Hematopoietic multipotent progenitor cell treated with erythropoietin and hydrocortisone succinate and interleukin-3 and kit ligand, for 15 days (in vitro differentiated cells): ENCODE measurements around the gene KLHL30.

ENCODE experiments used
- DNase-seq: peaks from one replicate; pipeline ENCODE4 v3.0.0-alpha.2; 2015; ENCODE audit warnings: low spot score

The KLHL30 gene

DNA sequence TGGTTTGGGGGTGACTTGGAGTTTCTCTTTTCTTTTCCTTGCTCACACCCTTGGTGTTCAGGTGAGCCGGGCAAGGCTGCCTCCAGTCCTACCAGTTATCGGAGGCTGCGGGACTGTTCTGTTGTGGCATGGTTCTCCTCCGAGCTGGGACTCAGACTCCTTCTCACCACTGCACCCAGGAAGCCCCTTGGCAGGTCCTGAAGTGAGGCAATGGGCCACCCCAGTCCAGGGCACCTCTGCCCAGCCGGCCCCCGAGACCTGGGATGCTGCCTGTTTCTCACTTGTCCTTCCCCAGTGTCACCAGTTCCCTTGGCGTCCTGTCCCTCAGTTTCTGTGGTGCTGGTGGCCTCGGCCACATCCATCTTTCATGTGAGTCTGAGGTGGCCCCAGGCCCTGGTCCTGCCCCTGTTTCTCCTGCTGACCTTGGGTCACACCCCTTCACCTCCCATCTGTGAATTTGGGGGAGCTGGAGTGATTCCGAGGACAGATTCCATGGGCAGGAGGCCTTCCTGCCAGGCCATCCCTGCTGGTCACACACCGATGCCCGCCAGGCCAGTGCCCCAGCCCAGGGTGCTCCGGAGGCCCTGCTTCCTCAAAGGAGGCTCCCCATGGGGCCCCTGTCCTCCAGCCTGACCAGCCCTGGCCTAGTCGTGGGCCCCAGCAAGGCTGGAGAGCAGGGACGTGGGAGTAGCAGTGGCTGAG is 6.6 kb upstream of the KLHL30 start:
- DNase-seq, result no peak

DNA sequence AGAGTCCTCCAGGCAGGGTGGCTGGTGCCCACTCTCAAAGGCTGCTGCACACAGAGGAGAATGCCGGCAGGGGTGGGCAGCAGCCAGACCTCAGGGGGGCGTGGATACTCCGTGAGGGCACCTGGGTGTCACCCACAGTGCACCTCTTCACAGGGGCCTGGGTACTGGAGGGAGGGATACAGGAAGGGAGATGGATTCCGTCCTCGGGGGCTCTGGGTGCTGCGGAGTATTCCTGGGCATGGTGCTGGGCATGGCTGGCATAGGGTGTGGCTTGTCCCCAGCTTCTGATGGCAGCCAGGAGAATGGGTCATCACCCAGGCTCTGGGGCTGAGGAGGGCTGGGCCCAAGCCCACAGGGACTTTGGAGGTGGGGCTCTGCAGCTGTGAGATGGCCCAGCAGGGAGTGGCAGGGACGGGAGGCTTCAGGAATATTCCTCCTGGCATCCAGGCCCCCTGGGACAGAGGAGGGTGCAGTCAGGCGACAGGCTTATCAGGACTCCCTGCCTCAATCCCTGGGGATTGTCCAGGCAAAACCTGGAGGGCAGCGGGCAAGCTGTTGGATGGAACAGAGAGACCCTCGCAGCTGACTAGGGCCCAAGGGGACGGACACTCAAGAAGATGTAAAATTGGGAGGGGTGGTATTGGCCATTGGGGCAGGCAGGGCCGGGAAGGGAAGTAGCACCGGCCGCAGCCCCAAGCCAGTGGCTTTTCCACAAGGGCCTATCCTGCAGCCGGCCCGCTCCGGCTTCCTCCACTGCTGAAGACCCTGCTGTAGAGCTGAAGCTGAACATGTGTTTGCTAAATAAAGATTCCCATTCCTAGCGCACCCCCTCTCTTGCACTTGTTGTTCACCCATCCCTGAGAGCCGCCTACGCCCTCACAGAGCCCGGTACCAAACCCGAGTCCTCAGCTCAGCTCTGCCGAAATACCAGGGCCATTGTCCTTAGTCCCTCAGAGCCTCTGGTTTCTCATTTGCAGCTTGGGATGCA is 5.7 kb upstream of the KLHL30 start:
- no peak for DNase-seq

DNA sequence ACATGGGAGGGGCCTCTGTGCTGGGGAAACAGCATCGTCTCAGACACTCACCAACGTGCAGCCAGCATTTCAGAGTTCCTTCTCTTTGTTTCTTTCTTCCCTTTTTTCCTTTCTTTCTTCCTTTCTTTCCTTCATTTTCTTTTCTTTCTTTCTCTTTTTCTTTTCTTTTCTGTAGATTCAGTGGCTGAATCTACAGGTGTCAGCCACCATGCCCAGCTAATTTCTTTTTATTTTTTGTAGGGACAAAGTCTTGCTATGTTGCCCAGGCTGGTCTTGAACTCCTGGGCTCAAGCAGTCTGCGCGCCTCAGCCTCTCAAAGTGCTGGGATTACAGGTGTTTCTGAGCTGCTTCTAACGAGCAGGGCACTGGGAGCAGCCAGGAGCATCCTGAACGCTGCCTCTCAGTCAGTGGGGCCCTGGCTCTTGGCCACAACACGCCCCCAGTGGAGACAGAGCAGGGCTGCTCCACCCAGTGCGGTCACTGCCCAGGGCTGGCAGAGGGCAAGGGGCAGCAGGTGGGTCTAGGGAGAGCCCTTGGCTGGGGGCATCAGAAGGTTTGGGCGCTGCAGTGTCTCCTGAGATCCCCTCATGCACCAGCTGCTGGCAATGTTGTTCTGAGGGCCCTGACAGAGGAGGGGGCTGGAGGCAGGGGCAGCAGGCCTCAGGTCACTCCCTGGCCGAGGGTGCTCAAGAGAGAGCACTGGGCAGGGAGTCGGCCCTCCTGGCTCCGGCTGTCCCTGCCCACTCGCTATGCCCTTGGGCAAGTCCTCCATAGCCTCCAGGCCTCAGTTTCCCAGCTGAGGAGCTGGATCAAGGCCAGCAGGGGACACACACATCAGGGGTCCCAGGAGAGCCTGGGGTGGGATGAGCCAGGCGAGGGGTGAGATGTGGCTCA is 4.7 kb upstream of the KLHL30 start:
- DNase-seq, result no peak

DNA sequence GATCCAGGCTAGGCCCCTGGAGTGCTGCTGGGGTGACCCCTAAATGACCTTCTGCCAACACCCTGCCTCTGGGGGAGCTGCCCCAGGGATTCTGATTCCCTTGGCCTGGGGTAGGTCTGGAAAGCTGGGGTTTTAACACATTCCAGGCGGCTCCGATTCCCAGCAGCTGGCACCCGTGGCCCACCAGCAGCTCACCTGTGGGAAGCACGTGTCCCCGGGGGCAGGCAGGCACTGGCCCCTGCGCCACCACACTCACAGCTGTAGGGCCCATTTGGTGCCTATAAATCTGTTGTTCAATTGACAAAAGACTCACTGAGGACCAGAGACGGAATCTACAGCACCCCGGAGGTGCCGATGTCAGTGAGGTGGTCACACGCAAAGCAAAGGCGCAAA is 4.1 kb upstream of the KLHL30 start:
- no peak for DNase-seq

DNA sequence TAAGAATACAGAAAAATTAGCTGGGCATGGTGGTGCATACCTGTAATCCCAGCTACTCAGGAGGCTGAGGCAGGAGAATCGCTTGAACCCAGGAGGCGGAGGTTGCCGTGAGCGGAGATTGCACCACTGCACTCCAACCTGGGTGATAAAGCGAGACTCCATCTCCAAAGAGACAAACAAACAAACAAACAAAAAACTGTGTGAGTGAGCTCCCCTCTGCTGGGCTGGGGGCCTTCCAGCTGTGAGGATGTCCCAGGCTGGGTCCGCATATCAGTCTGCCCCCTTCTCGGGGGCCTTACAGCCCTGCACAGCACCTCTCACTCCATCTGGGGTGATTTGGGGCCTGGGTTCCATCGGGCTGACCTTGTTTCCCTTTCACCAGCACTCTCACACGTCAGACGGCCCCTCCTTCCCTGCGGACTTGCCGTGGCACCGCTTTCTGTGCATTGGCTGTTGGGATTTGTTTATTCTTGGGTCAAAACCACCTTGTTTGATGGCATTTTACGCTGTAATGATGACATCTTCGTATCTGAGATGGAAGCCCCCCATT is 2.8 kb upstream of the KLHL30 start:
- no peak for DNase-seq

DNA sequence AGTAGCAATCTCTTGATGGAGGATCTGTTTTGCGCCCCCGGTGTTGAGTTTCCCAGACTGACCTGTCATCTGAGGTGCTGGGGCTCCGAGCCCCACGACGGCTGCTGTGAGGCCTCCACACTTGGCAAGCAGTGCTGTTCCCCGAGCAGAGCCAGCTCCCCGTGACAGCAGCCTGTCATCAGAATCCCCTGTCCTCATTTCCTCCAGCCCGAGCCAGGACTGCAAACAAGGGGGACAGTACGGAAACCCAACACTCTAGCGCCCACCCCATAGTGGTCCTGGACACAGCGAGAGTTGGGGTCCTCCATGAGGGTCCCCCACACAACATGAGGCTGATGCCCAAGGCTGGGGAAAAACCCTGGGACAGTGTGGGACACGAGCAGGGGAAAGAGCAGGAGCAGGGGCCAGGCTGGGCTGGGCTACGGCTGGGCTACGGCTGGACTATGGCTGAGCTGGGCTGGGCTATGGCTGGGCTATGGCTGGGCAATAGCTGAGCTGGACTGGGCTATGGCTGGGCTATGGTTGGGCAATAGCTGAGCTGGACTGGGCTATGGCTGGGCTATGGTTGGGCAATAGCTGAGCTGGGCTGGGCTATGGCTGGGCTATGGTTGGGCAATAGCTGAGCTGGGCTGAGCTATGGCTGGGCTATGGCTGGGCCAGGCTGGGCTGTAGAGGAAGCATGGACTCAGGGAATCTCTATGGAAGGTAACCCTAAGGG is 1.5 kb upstream of the KLHL30 start:
- DNase-seq, result no peak

DNA sequence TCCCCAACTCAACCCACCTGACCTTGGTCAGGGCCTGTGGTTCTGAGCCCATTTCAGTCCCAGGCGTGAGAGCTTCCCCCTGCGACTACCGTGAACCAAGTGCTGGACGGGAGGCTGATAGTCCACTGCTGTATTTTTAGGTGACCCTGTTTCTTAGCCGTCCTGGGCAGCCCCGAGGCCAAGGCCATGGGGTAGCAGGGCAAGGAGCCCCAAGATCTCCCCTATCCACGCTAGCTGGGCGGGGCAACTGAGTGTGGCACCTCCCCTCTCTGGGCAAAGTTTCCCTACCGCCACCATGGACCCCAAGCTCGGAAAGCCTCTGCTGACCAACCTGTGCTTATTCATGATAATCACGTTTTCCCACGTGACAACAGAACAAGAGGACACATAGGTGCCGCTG is 583 bp upstream of the KLHL30 start:
- no peak for DNase-seq

DNA sequence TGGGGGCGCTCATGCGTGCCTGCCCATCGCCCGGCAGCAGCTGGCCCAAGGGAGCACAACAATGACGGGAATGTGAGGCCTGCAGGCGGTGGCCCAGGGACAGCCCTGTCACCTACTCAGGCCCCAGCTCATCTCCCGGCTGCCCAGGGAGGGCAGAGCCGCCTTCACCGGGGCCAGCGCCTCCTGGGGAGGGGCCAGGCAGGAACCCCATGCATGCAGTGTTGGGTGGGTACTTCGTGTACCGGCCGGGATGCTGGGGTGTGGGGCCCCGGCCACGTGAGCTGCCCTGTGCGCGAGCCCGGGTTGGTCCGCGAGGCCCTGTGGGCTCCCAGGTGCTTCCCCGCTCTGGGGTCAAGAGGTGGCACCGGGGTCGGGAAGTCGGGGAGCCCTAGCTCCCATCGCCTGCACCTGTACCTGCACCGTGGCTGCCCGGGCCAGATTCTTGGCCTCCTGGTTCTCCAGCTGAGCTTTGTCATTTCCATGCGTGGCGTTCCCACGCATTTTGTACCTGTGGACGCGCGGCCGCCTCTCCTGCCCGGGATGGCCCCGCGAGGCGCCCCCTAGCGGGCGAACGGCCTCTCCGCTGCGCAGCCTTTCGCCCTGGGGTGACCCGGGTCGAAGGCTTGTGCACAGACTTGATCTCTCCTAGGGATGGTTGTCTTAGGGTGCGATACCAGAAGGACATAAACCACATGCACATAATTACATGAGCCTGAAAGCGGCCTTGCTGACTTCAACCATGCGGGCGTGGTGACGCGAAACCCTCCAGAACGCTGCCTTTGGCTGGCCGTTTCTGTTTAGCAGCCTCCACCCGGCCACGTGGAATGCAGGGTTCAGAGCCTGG is 950 bp downstream of the KLHL30 start:
- peak; percentile 52 for DNase-seq

DNA sequence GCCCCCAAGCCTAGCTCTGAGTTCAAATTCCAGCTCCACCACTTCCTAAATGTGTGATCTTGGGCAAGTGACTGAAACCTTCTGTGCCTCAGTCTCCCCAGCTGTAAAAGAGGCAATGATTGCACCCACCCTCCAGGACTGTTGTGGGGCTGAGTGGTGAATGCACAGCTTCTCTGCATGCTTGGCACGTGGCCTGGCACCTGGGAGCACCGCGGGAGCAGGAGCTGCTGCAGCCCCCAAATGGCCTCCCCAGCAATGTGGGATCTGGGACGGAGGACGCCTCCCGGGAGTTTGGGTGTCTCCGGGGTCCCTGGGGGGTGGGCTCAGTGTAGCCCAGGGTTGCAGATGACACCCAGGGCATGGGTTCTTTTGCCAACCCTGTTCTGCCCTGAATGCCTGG is 1.6 kb downstream of the KLHL30 start:
- DNase-seq, result no peak

DNA sequence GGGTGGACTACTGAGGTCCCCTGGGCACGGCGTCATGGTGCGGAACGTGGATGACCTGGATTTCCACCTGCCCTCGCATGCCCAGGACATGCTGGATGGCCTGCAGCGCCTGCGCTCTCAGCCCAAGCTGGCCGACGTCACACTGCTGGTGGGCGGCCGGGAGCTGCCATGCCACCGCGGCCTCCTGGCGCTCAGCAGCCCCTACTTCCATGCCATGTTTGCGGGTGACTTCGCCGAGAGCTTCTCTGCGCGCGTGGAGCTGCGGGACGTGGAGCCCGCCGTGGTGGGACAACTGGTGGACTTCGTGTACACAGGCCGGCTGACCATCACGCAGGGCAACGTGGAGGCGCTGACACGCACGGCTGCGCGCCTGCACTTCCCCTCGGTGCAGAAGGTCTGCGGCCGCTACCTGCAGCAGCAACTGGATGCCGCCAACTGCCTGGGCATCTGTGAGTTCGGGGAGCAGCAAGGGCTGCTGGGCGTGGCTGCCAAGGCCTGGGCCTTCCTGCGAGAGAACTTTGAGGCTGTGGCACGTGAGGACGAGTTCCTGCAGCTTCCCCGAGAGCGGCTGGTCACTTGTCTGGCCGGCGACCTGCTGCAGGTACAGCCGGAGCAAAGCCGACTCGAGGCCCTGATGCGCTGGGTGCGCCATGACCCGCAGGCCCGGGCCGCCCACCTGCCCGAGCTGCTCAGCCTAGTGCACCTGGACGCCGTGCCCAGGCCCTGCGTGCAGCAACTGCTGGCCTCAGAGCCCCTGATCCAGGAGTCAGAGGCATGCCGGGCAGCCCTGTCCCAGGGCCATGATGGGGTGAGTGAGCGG is 2.5 kb downstream of the KLHL30 start:
- DNase-seq, result no peak

DNA sequence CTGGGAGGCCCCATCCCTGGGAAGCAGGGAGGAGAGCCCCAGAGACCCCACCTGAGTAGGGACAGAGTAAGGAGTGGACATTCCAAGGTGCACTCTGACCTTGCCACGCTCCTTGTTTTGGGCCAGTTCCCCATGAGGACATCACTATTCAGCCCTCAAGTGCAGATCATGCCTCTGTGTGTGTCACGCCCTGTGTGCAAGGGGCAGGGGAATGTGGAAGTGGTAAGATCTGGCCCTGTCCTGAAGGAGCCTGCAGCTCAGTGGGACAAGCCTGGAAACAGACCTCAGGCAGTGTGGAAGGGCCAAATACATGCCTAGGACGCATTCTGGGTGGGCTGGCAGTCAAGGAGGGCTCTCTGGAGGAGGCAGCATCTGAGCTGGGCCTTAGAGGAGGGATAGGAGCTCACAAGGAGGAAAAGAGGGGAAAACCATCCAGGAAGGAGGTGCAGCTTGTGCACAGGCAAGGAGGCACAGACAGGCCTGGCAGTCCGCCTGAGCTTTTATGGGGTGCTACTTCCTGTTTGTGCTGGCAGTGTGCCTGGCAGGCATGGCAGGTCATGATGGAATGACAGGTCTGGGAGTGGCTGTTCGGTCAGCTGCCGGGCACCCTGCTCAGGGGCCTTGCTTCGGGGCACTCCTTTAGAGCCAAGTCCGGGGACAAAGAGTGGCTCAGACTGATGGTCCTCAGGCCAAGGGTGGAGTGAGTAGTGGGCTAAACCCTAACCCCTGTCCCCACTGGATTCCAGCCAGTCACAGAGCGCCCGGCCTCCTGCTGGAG is 3.3 kb downstream of the KLHL30 start:
- peak; percentile 63 for DNase-seq

DNA sequence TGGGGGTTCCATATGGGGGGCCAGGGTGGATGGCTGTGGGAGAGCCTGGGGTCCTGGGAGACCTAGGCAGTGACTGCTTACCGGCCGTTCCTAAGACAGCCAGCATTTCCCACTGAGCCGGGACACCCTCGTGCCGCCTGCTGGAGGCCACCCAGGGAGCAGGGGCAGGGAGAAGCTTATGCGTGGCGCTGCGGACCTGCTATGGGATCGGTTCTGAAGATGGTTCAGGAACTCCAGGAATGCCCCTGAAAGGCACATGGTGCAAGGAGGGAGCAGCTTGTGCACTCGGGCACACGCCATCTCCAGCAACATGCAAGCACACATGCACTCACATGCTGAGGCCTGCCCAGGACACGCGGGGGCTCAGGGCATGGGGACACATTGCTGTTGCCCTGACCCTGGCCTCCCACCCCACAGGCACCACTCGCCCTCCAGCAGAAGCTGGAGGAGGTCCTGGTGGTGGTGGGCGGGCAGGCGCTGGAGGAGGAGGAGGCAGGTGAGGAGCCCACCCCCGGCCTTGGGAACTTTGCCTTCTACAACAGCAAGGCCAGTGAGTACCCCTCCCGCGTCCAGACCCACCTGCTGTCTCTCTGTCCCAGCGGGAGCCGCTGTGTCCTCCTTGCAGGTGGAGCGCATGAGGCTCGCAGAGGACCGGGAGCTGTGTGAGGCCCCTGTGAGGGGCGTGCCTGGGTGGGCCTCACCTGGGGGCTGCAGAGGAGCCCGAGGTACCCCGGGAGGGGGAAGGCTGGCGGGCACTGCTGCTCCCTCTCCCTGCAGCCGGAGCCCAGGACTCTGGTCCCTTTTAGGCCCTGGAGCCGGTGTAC is 4.1 kb downstream of the KLHL30 start:
- no peak for DNase-seq

DNA sequence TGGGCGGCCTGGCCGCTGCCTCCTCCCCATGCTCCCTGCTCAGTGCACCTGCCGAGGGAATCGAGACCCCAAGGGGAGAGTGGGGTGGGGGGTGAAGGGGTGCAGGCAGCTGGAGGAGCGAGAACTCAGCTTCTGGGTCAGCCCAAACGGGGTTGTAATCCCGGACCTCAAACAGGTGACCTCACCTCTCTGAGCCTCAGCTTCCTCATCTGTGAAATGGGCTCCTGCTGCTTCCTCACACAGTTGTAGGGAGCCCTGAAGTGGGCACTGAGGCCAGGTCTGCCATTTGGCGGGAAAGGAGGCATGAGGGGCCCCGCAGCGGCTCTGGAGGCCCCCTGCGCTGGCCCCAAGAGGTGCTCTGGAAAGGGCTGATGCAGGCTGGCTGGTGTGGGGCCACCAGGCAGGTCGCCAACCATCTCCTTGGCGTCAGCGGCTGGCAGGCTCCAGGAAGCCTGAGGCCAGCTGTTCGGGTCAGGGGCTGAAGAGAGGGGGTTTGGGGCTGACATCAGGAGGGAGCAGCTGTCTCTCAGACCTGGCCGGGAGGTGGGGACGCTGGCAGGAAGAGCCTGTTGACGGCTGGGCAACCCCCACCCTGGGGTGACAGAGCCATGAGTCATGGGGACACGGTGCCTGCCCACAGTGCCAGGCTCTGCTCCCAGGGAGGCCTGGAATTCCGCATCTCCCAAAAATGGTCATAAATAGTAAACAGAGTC is 4.9 kb downstream of the KLHL30 start:
- no peak for DNase-seq

DNA sequence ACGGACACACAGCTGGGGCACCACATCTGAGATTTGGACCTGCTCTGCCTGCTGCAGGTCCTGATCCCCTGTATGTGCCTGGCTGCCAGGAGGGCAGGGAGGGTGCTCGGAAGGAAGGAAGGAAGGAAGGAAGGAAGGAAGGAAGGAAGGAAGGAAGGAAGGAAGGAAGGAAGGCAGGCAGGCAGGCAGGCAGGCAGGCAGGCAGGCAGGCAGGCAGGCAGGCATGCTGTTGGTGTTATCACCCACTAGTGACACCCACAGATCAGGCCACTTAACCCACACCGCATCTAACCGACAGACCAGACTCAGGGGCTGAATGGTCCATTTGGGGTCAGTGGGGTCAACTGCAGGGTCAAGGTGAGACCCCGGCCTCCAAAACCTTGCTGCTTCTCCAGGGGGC is 5.8 kb downstream of the KLHL30 start:
- no peak for DNase-seq

DNA sequence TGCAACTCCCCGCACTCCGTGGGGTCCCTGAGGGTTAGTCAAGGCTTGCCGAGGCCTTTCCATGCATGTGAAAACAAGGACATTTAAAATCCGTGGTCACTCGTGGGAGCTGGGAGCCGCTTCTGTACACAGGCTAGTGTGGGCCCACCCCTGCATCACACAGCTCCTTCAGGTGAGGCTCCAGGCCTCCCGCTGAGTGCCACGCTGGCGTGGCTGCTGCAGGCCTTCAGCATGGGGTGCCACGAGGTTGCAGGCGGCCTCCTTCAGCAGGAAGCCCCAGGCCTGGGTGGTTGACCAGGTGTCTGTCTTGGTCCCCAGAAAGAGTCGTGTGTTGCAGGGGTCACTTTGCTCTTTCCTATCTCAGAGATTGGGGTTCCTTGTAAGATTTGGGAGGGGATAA is 6.6 kb downstream of the KLHL30 start:
- DNase-seq, result no peak

DNA sequence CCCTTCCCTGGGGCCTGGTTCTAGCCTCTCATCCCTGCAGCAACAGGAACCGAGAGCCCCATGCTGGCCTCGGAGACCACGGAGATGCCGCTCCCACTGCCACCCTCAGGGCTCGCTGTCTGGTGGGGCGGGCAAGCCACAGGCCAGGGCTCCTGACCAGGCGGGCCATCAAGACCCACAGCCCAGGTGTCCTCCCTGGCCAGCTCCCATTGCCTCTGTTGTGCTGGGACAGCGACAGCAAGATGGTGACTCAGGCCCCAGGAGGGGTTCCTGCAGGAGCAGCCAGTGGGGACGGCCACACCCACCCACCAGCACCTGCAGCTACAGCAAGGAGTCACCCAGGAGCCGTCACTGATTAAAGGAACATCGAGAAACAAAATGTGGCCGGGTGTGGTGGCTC is 7.4 kb downstream of the KLHL30 start:
- no peak for DNase-seq

DNA sequence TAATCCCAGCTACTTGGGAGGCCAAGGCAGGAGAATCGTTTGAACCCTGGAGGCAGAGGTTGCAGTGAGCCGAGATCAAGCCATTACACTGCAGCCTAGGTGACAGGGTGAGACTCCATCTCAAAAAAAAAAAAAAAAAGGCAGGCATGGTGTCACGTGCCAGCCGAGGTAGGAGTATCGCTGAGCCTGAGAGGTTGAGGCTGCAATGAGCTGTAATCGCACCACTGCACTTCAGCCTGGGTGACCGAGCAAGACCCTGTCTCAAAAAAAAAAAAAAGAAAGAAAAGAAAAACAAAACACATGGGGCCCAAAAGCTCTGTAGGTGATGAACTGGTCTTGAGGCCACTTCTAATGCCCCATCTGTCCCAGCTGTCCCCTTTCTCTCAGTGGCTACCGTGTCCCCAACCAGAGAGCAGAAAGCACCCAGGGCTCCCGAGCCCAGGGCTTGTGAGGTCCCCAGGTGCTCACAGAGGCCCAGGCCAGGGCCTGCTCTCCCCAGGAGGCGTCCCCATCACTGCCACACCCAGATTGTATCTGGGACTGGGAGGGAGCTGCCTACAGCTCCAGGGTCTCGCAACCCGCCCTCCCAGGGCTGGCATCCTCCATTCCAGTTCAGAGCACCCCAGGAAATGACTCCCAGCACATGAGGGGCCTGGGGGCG is 8.5 kb downstream of the KLHL30 start:
- no peak for DNase-seq
